NCI-H226 (cell line): ENCODE measurements around the gene DPYSL3.

Experiments
- DNase-seq: peaks from one replicate; pipeline ENCODE4 v3.0.0-alpha.2; 2015

Gene DPYSL3

GRCh38 chr5:147512659-147513379 is 3.0 kb upstream of the DPYSL3 start:
- no peak for DNase-seq

- DNase-seq: no peak
Observed at GRCh38 chr5:147510885-147511284, 1.0 kb upstream of the DPYSL3 start.

GRCh38 chr5:147509041-147509709 is 693 bp downstream of the DPYSL3 start:
- no peak for DNase-seq

- no peak for DNase-seq
Observed at GRCh38 chr5:147508711-147509040, 1.2 kb downstream of the DPYSL3 start.

- peak; percentile 48 for DNase-seq
Observed at GRCh38 chr5:147507480-147508126, 2.3 kb downstream of the DPYSL3 start.

GRCh38 chr5:147504535-147504934 is 5.3 kb downstream of the DPYSL3 start:
- DNase-seq: no peak

- peak; percentile 20 for DNase-seq
Observed at GRCh38 chr5:147504011-147504410, 5.9 kb downstream of the DPYSL3 start.

- DNase-seq: no peak
Observed at GRCh38 chr5:147490989-147491388, 18.9 kb downstream of the DPYSL3 start.

GRCh38 chr5:147487031-147487750 is 22.7 kb downstream of the DPYSL3 start:
- DNase-seq: no peak

GRCh38 chr5:147485814-147486213 is 24.1 kb downstream of the DPYSL3 start:
- no peak for DNase-seq

GRCh38 chr5:147485046-147485445 is 24.8 kb downstream of the DPYSL3 start:
- DNase-seq: no peak

GRCh38 chr5:147484708-147485020 is 25.2 kb downstream of the DPYSL3 start:
- DNase-seq: no peak

GRCh38 chr5:147483961-147484707 is 25.7 kb downstream of the DPYSL3 start:
- peak; percentile 92 for DNase-seq

- DNase-seq: no peak
Observed at GRCh38 chr5:147483188-147483790, 26.6 kb downstream of the DPYSL3 start.

- DNase-seq: no peak
Observed at GRCh38 chr5:147482706-147483180, 27.1 kb downstream of the DPYSL3 start.

GRCh38 chr5:147481874-147482705 is 27.8 kb downstream of the DPYSL3 start:
- DNase-seq: peak; percentile 66

- DNase-seq: peak; percentile 69
Observed at GRCh38 chr5:147481376-147481775, 28.5 kb downstream of the DPYSL3 start.

- DNase-seq: no peak
Observed at GRCh38 chr5:147479949-147480348, 29.9 kb downstream of the DPYSL3 start.

- no peak for DNase-seq
Observed at GRCh38 chr5:147479444-147479843, 30.4 kb downstream of the DPYSL3 start.

GRCh38 chr5:147474140-147474539 is 35.7 kb downstream of the DPYSL3 start:
- DNase-seq: no peak
